DMS 273 treated with DMSO at 0.1 percent for 48 hours (cell line): Measurements from ENCODE around the gene KRTCAP2.
A peak's percentile ranks its signal among the peaks of the same experiment; 100 is the strongest.
"Not testable (repeated sequence)": the region's sequence is repeated elsewhere in the genome, so short reads cannot be mapped to it uniquely, and the experiment has no call there.

Experiments
- DNase-seq: peaks from one replicate; lab custom pipeline; 2025; lab: John Stamatoyannopoulos, UW

KRTCAP2 gene

DNA sequence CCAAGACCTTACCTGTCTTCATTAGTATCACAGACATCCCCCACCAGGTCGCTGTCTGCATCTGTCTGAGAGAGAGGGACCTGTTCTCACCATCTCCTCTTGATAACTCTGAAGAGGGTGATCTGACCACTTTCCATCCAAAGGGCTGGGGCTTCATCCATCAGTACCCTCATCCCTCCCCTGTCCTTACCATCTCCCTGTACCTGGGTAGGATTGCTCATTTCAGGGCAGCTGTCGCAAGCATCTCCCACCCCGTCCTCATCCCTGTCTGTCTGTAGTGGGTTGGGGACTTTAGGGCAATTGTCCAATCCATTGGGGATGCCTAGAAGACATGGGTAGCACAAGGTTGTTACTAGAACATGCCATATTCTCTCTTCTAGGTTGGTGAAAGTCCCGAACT, 26.7 kb upstream of the KRTCAP2 start:
- DNase-seq, result no peak

DNA sequence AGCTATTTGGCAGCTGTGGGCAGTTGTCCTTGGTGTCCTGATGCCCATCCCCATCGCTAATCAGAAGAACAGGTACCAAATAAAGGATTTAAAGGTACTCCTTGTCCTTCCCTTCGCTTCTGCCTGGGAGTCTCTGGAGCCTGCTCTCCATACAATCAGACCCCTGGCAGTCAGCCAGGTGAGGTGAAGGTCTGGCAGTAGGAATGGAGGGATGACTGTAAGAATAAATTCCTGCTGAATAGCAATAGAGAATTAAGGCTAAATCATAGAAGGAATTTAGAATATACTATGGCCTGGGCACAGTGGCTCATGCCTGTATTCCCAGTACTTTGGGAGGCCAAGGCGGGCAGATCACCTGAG, 25.4 kb upstream of the KRTCAP2 start:
- no peak for DNase-seq

GRCh38 chr1:155197901-155198546, 24.9 kb upstream of the KRTCAP2 start:
- no peak for DNase-seq

- DNase-seq, result no peak
Measured at GRCh38 chr1:155196893-155197638, 24.0 kb upstream of the KRTCAP2 start.

DNA sequence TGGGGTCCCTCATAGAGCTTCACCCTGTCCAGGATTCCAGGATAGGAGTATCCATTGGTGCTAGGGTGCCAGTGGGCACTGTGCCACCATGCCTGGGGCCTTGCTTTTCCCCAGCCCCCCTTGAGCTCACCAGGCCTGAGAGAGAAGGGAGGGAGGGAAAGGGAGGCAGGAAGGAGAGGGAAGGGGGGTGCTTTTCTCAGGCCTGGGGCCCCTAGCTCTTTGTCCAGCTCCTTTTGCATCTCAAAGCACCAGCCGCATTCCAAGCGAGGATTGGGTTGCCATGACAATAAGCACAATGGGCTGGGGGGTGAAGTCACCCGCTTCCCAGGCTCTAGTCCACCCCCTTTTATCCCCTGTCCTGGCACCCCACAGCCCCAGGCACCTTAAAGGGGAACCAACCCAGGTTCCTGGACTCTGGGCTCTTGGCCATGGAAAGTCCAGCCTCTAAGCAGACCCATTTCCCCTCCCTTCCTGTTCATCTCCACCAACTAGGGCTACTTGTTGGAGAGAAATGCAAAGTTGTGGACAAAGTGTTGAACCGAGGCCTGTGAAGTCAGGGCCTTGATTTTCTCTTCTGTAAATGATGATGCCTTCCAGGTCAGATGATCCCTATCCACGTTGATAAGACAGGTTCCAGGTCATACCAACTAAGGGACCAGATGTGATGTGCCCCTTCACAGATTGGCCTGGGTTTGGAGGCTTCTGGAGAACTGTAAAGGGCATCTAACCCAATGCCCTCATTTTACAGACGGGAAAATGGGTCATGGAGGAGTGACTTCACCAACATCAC, 23.2 kb upstream of the KRTCAP2 start:
- DNase-seq, result no peak

DNA sequence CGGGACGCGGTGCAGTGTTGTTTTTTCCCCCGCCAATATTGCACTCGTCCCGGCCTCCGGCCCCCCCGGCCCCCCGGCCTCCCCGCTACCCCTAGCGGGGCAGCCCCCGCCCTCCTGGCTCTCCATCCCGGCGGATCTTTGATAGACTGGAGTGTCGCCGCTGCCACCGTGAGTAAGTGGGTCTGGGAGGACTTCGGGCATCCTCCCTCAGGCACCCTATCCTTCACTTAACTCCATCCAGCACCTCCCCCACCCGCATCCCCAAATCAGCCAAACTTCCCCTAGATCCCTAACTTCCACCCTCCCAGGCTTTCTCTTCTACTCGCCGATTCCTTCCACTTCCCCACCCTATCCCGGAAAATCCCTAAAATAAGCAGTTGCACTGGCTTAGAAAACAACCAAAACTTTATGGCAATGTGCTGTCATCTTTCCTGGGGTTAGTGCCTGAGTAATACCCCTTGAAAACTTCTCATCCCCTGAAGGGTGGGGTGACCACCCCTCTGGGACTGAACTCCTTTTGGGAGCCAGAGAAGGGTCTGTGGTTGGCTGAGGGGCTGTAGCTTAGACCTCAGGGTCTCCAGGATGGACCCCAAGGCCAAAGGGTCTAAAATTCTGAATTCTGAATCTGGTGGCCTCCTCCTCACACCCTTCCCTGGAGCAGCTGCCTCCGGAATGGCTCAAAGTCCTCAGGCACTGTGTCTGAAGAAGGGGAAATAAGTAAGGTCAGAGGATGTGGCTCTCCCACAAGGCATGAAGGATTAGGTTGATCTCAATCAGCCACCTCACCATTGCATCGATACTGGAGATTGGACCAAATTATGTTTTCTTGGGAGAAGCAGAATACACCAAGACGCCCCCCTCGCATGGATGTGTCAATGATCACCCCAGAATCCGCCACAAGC, 22.3 kb upstream of the KRTCAP2 start:
- no peak for DNase-seq

DNA sequence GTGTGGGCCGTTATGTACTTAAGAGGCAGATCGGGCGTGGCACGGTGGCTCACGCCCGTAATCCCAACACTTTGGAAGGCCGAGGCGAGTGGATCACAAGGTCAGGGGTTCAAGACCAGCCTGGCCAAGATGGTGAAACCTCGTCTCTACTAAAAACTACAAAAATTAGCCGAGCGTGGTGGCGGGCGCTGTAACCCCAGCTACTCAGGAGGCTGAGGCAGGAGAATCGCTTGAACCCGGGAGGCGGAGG, 20.8 kb upstream of the KRTCAP2 start:
- not testable (repeated sequence) for DNase-seq

DNA sequence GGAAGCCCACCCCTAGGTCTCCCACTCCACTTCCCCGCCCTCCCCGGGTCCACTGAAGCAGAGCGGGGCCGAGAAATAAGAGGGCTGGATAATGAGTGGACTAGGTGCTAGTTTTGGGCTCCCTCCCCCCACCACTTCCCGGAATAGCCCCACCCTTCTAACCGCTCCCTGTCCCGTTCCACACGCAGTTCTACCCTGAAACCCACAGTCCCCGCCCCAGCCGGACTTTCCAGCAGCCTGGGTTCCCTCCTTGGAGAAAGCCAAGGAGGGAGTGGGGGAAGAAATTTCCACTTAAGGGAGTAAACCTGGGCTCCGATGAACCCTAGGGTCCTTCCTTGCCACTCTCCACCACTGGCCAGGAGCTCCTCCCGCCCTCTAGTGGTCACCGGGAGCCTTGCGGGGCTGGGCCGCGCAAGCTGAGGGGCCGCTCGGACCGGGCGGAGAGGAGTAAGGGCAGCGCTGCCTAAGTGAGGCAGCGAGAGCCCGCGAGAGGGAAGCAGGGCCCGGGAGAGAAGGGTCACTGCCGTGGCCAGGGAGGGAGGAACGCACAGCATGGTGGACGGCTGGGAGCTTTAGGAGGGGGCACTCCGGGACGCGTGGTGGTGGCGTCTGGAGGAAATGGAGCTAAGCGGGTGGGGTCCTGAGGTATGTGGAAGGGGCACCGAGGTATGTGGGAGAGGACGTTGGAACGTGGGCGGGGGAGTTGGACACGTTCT, 20.3 kb upstream of the KRTCAP2 start:
- DNase-seq, result peak; percentile 64

- no peak for DNase-seq
Measured at GRCh38 chr1:155192346-155193274, 19.5 kb upstream of the KRTCAP2 start.

GRCh38 chr1:155191904-155192303, 18.8 kb upstream of the KRTCAP2 start:
- DNase-seq, result no peak

GRCh38 chr1:155189926-155190325, 16.8 kb upstream of the KRTCAP2 start:
- DNase-seq, result not testable (repeated sequence)

- DNase-seq, result no peak
Measured at GRCh38 chr1:155188268-155188667, 15.2 kb upstream of the KRTCAP2 start.

GRCh38 chr1:155187456-155187891, 14.4 kb upstream of the KRTCAP2 start:
- no peak for DNase-seq

DNA sequence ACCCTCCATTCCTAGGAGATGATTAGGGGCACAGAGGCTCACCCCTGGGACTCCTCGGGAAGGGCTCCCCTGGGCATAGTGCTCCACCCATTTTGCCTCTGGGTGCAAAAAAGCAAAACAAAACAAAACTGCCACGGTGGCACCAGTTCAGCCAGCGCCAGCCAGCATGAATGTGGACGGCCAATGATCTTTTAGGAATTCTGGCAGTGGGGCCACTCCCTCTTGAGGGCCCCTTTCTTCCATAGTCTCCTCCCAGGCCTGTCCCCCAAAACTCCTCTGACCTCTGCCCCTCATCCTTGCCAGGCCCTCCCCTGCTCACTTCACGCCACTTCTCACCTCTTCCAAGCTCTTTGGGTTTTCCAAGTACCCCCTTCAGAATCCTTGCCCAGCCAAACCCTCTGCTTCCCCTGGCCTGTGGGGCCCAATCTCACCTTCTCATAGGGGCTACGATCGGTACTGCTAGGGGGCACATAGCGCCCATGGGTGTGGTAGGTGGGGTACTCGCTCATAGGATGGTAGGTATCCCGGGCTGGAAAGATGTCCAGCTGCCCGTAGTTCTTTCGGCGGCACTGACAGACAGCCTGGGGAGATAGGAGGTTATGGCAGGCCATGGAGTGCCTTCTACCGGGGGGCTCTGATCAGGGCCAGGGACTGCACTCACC, 13.8 kb upstream of the KRTCAP2 start:
- DNase-seq, result no peak

GRCh38 chr1:155186067-155186793, 13.1 kb upstream of the KRTCAP2 start:
- DNase-seq, result no peak

DNA sequence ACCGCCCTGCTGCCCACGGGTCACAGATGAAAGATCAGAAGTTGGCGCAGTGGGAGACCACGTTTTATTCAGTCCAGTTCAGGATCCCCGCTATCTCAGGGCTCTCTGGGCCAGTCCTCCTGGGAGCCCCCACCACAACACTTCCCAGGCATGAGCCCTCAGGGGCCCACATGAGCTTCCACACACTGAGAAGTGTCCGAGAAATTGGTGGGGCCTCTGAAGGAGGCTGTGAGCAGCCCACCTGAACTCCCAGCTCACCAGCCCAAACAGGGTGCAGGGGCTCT, 12.6 kb upstream of the KRTCAP2 start:
- no peak for DNase-seq

- no peak for DNase-seq
Measured at GRCh38 chr1:155184835-155185782, 12.0 kb upstream of the KRTCAP2 start.

- no peak for DNase-seq
Measured at GRCh38 chr1:155184351-155184811, 11.3 kb upstream of the KRTCAP2 start.
